ENCODE measurements around the gene METTL13. TPM values are rescaled to one million over a fixed set of nuclear protein-coding genes. Genes with fewer than 3 reads are reported as not detected.

The METTL13 gene
- total and polyA plus RNA-seq, 2 of the 4 experiments (the other 2 are of a cell fraction), result 25.1 to 26.3 TPM

GRCh38 chr1:171819946-171820345 is 38.5 kb downstream of the METTL13 start:
- H3K9me1 ChIP-seq (ENCODE audit: insufficient read depth, low read length), result peaks cover 7% of the 10 kb centered on the region
- no peak overlapping the region for H2BK5ac ChIP-seq (ENCODE audit: low read depth, low read length, poor library complexity, severe bottlenecking)
- H4K20me1 ChIP-seq (ENCODE audit: insufficient read depth, low read length), result no peaks in the 10 kb centered on the region
- no peak overlapping the region for H2BK15ac ChIP-seq (ENCODE audit: low read depth, low read length)
- DNase-seq (no peak), ATAC-seq (ENCODE audit: low read depth) (no peak)
- H3K9ac ChIP-seq (ENCODE audit: low read depth, low read length), result no peak overlapping the region
- no peak overlapping the region for H3K4ac ChIP-seq (ENCODE audit: low read depth, low read length)
- H3K4me1 ChIP-seq (ENCODE audit: control insufficient read depth, insufficient read depth, low read length), result peaks cover 6% of the 10 kb centered on the region
- ChIA-PET CTCF (interaction anchor here (0.5 kb wide), 1 partner anchor 19 kb away, joined by 3 read pairs; no protein-coding TSS in a partner anchor), POLR2A (ENCODE audit: unreplicated experiment) (no interaction called here)
- no peaks in the 10 kb centered on the region for H3K36me3 ChIP-seq (ENCODE audit: control insufficient read depth, insufficient read depth, low read length)
- H4K5ac ChIP-seq (ENCODE audit: low read depth, low read length), result no peak overlapping the region
- no peak overlapping the region for H3K14ac ChIP-seq (replicated peaks; ENCODE audit: low read depth, low read length)
- WGBS, 2 experiments (ENCODE audit: extremely low coverage in 2 of 2, insufficient read length in 1 of 2), result 60% methylated on average over 1 of the region's 2 CpGs; no CpG with 5 or more reads in 1 of the 2 experiments
- no TSS peak for BruUV-seq (replicated peaks)
- dilution Hi-C loops (cut with HindIII; ENCODE audit: low sequenced_read_pairs, unreplicated experiment) (no loop called here), in situ Hi-C loops (cut with MboI; ENCODE audit: low sequenced_read_pairs) (loop anchor here (25.0 kb wide), 1 partner anchor 592 kb away; the partner anchor contains the start of gene C1orf105), intact Hi-C loops (cut with micrococcal nuclease) (no loop called here)
- H2BK20ac ChIP-seq (ENCODE audit: low read depth, low read length), result no peak overlapping the region
- H2AK9ac ChIP-seq (replicated peaks; ENCODE audit: low read depth, low read length, poor library complexity), result no peak overlapping the region
- no peak overlapping the region for H2AK5ac ChIP-seq (ENCODE audit: low read depth, low read length)
- no peaks in the 10 kb centered on the region for H3K79me1 ChIP-seq (ENCODE audit: low read depth in 1 of 2, low read length in 2 of 2)
- H3K56ac ChIP-seq (ENCODE audit: extremely low read depth, insufficient read depth, low read length), result no peak overlapping the region
- H3K27me3 ChIP-seq (ENCODE audit: control insufficient read depth, insufficient read depth, low read length), result peaks cover 5% of the 10 kb centered on the region; the same call in 1 of the 2 replicates
- no peak overlapping the region for H4K8ac ChIP-seq (ENCODE audit: low read depth in 2 of 2, low read length in 2 of 2)
- no peaks in the 10 kb centered on the region for H3K9me3 ChIP-seq (ENCODE audit: control insufficient read depth, insufficient read depth, low read length)
- no peak overlapping the region for H3K27ac ChIP-seq (ENCODE audit: insufficient read depth, low read length)
- no peak overlapping the region for H3K4me3 ChIP-seq (ENCODE audit: insufficient read depth, low read depth, low read length)
- H4K91ac ChIP-seq (ENCODE audit: insufficient read depth, low read depth, low read length), result no peak overlapping the region
- H2AFZ ChIP-seq (replicated peaks; ENCODE audit: low read length, poor library complexity), result no peak overlapping the region
- TF ChIP-seq RCOR1 (IDR thresholded peaks at IDR 0.05; ENCODE audit: insufficient replicate concordance, low read length) (no peak), MAZ (IDR thresholded peaks at IDR 0.05; ENCODE audit: borderline replicate concordance, low read depth, low read length) (no peak), NFE2L2 (IDR thresholded peaks at IDR 0.05; ENCODE audit: low read depth, low read length) (no peak), MAFK (IDR thresholded peaks at IDR 0.05; ENCODE audit: low read depth, low read length) (no peak), USF2 (IDR thresholded peaks at IDR 0.05; ENCODE audit: low read depth, low read length) (no peak), CHD1 (IDR thresholded peaks at IDR 0.05; ENCODE audit: low read depth, low read length) (no peak), BHLHE40 (IDR thresholded peaks at IDR 0.05; ENCODE audit: low read depth, low read length) (no peak)
- no peak overlapping the region for H2BK120ac ChIP-seq (ENCODE audit: low read depth, low read length)
- H3K23ac ChIP-seq (ENCODE audit: low read depth, low read length), result no peak overlapping the region
- no peak overlapping the region for H3K18ac ChIP-seq (ENCODE audit: low read depth, low read length)
- H3K4me2 ChIP-seq (ENCODE audit: low read depth, low read length), result no peak overlapping the region
